Measurements from ENCODE around the gene PAQR3. TPM values are rescaled to one million over a fixed set of nuclear protein-coding genes. Genes with fewer than 3 reads are reported as not detected.

Gene PAQR3
- total and polyA plus RNA-seq, 9 of the 15 experiments (the other 6 are each of a cell fraction or from before 2014, with no cell fraction given) = 10.7 to 77.1 (median 31.6) TPM

- TF ChIP-seq HMBOX1 (IDR thresholded peaks at IDR 0.05) = no peak
- no peak for TF ChIP-seq ZNF354B (CRISPR knock-in tag; IDR thresholded peaks at IDR 0.05)
- no peak for TF ChIP-seq JUNB (CRISPR knock-in tag; conservative IDR thresholded peaks at IDR 0.05)
- TF ChIP-seq ATF4 (CRISPR knock-in tag; IDR thresholded peaks at IDR 0.05) = no peak
- no peak for TF ChIP-seq POLR3A (IDR thresholded peaks at IDR 0.05; ENCODE audit: borderline replicate concordance, extremely low read depth, insufficient read depth, insufficient read length)
- no peak for TF ChIP-seq KDM1A (IDR thresholded peaks at IDR 0.05)
- TF ChIP-seq NEUROD1 (IDR thresholded peaks at IDR 0.05; ENCODE audit: borderline replicate concordance, low read depth, low read length, partially characterized antibody) = no peak
- TF ChIP-seq TSHZ1 (CRISPR knock-in tag; IDR thresholded peaks at IDR 0.05) = no peak
- TF ChIP-seq RBFOX2 (IDR thresholded peaks at IDR 0.05; ENCODE audit: low read depth, low read length) = no peak
- TF ChIP-seq EZH2 (IDR thresholded peaks at IDR 0.05; ENCODE audit: borderline replicate concordance, low read depth, low read length) = no peak
- no peak for TF ChIP-seq ETV6 (IDR thresholded peaks at IDR 0.05; ENCODE audit: borderline replicate concordance in 1 of 2, low read depth in 2 of 2, low read length in 1 of 2)
- TF ChIP-seq ETV6 (CRISPR knock-in tag; IDR thresholded peaks at IDR 0.05; ENCODE audit: borderline replicate concordance) = no peak
- TF ChIP-seq HMGXB4 (CRISPR knock-in tag; IDR thresholded peaks at IDR 0.05) = no peak
- no peak for TF ChIP-seq TRIM25 (IDR thresholded peaks at IDR 0.05; ENCODE audit: borderline replicate concordance)
These were observed 23.4 kb upstream of the PAQR3 start (continued) for GRCh38 chr4:78962597-78963115.

Measured in K562 (cell line).